ENCODE results near the gene CD84. TPM values are rescaled to one million over a fixed set of nuclear protein-coding genes. Genes with fewer than 3 reads are reported as not detected.

The CD84 gene
- total RNA-seq, 3 donors from 2014 or later (not counting 1 experiment from before 2014, with no cell fraction given) = 11.1 to 56.7 (median 12.9) TPM

- H3K4me3 Mint-ChIP-seq = peak overlapping the region; percentile 14
- TF ChIP-seq CTCF (IDR thresholded peaks at IDR 0.05) = no peak
- H3K27me3 Mint-ChIP-seq (ENCODE audit: low read depth in 2 of 2) = no peaks in the 10 kb centered on the region
- Histone ChIP-seq H3K4me3 (ENCODE audit: low read length) (no peak overlapping the region), H3K27ac (ENCODE audit: low read length) (peak overlapping the region; percentile 51), H3K9me3 (ENCODE audit: control insufficient read depth, insufficient read depth, low read length) (no peaks in the 10 kb centered on the region), H3K27me3 (ENCODE audit: control insufficient read depth, insufficient read depth, low read length) (no peaks in the 10 kb centered on the region), H3K36me3 (ENCODE audit: control insufficient read depth, insufficient read depth, low read length) (no peaks in the 10 kb centered on the region), H3K4me1 (ENCODE audit: control insufficient read depth, insufficient read depth, low read length) (peaks cover 19% of the 10 kb centered on the region)
- ATAC-seq = peak in 2 of 3 donors; percentile 46 to 57
- H3K27ac Mint-ChIP-seq = peak overlapping the region; percentile 15 to 87
- 100% methylated on average over 1 of the region's 3 CpGs for WGBS (ENCODE audit: insufficient coverage)
- DNase-seq = peak in 1 of 2 donors; percentile 53
- intact Hi-C loops (cut with micrococcal nuclease) = loop anchor here (5.0 kb wide), 1 partner anchor 34 kb away; no protein-coding TSS in a partner anchor
- H3K9me3 Mint-ChIP-seq = no peaks in the 10 kb centered on the region
- H3K36me3 Mint-ChIP-seq = no peaks in the 10 kb centered on the region
- peaks cover 52 to 62% of the 10 kb centered on the region in 2 donors for H3K4me1 Mint-ChIP-seq
These were observed 2.9 kb downstream of the CD84 start for GRCh38 chr1:160576390-160576789.

- H3K9me3 Mint-ChIP-seq = no peaks in the 10 kb centered on the region
- ATAC-seq (peak in 2 of 3 donors; percentile 19 to 54), DNase-seq (peak in 1 of 2 donors; percentile 40)
- H3K4me1 ChIP-seq (ENCODE audit: control insufficient read depth, insufficient read depth, low read length) = peaks cover 16% of the 10 kb centered on the region
- H3K27me3 ChIP-seq (ENCODE audit: control insufficient read depth, insufficient read depth, low read length) = no peaks in the 10 kb centered on the region
- no peak for TF ChIP-seq CTCF (IDR thresholded peaks at IDR 0.05)
- H3K9me3 ChIP-seq (ENCODE audit: control insufficient read depth, insufficient read depth, low read length) = no peaks in the 10 kb centered on the region
- H3K27me3 Mint-ChIP-seq (ENCODE audit: low read depth in 2 of 2) = no peaks in the 10 kb centered on the region
- no peaks in the 10 kb centered on the region for H3K36me3 ChIP-seq (ENCODE audit: control insufficient read depth, insufficient read depth, low read length)
- H3K27ac ChIP-seq (ENCODE audit: low read length) = peak overlapping the region; percentile 51
- H3K4me3 Mint-ChIP-seq = no peak overlapping the region
- peak overlapping the region; percentile 12 to 28 for H3K27ac Mint-ChIP-seq
- no peaks in the 10 kb centered on the region for H3K36me3 Mint-ChIP-seq
- no peak overlapping the region for H3K4me3 ChIP-seq (ENCODE audit: low read length)
- 50% methylated on average over 3 of the region's 5 CpGs for WGBS (ENCODE audit: insufficient coverage)
- H3K4me1 Mint-ChIP-seq = peaks cover 43 to 56% of the 10 kb centered on the region in 2 donors
- intact Hi-C loops (cut with micrococcal nuclease) = loop anchor here (5.0 kb wide), 1 partner anchor 33 kb away; no protein-coding TSS in a partner anchor
These were observed 4.1 kb downstream of the CD84 start for GRCh38 chr1:160575112-160575664.

- ATAC-seq (no peak), DNase-seq (no peak)
- Histone ChIP-seq H3K27ac (ENCODE audit: low read length) (no peak overlapping the region), H3K4me3 (ENCODE audit: low read length) (no peak overlapping the region), H3K27me3 (ENCODE audit: control insufficient read depth, insufficient read depth, low read length) (no peaks in the 10 kb centered on the region), H3K36me3 (ENCODE audit: control insufficient read depth, insufficient read depth, low read length) (no peaks in the 10 kb centered on the region), H3K4me1 (ENCODE audit: control insufficient read depth, insufficient read depth, low read length) (peaks cover 30% of the 10 kb centered on the region), H3K9me3 (ENCODE audit: control insufficient read depth, insufficient read depth, low read length) (no peaks in the 10 kb centered on the region)
- WGBS (ENCODE audit: insufficient coverage) = 94% methylated on average over 3 of the region's 3 CpGs
- Mint-ChIP-seq H3K27ac (no peak overlapping the region), H3K4me3 (no peak overlapping the region), H3K9me3 (no peaks in the 10 kb centered on the region), H3K4me1 (peaks cover 34 to 47% of the 10 kb centered on the region in 2 donors), H3K36me3 (no peaks in the 10 kb centered on the region), H3K27me3 (ENCODE audit: low read depth in 2 of 2) (no peaks in the 10 kb centered on the region)
- TF ChIP-seq CTCF (IDR thresholded peaks at IDR 0.05) = no peak
- intact Hi-C loops (cut with micrococcal nuclease) = no loop called here
These were observed 8.5 kb downstream of the CD84 start for GRCh38 chr1:160570840-160571239.

- H3K4me3 Mint-ChIP-seq = no peak overlapping the region
- whole genome bisulfite sequencing (ENCODE audit: insufficient coverage) = 81% methylated on average over 2 of the region's 2 CpGs
- no peak overlapping the region for H3K4me3 ChIP-seq (ENCODE audit: low read length)
- H3K4me1 ChIP-seq (ENCODE audit: control insufficient read depth, insufficient read depth, low read length) = peaks cover 23% of the 10 kb centered on the region
- no peak for ATAC-seq
- no peaks in the 10 kb centered on the region for H3K9me3 ChIP-seq (ENCODE audit: control insufficient read depth, insufficient read depth, low read length)
- DNase-seq = no peak
- H3K27ac ChIP-seq (ENCODE audit: low read length) = no peak overlapping the region
- H3K27ac Mint-ChIP-seq = peak overlapping the region in 1 of 2 donors; percentile 15
- intact Hi-C loops (cut with micrococcal nuclease) = loop anchor here (10.0 kb wide), 1 partner anchor 55 kb away; no protein-coding TSS in a partner anchor
- H3K27me3 ChIP-seq (ENCODE audit: control insufficient read depth, insufficient read depth, low read length) = no peaks in the 10 kb centered on the region
- no peaks in the 10 kb centered on the region for H3K27me3 Mint-ChIP-seq (ENCODE audit: low read depth in 2 of 2)
- no peaks in the 10 kb centered on the region for H3K36me3 ChIP-seq (ENCODE audit: control insufficient read depth, insufficient read depth, low read length)
- TF ChIP-seq CTCF (IDR thresholded peaks at IDR 0.05) = no peak
- peaks cover 33 to 49% of the 10 kb centered on the region in 2 donors for H3K4me1 Mint-ChIP-seq
- no peaks in the 10 kb centered on the region for H3K9me3 Mint-ChIP-seq
- H3K36me3 Mint-ChIP-seq = no peaks in the 10 kb centered on the region
These were observed 9.5 kb downstream of the CD84 start for GRCh38 chr1:160569806-160570205.

All from natural killer cell (primary cell).